HG03135 (cell line): ENCODE results near the gene RAB40C.

ENCODE experiments used
- ATAC-seq: cut with Tn5 transposase; IDR thresholded peaks from one replicate; pipeline ENCODE4 v1.9.1; 2021; ENCODE audit warnings: mild to moderate bottlenecking, moderate library complexity; ENCODE audit not compliant: unreplicated experiment

RAB40C gene

GRCh38 chr16:589658-590187, at the start of gene RAB40C:
Gene RAB40C (plus strand): TSS chr16:590066. CDS start chr16:590292, 226 bp downstream.
- peak; percentile 71 for ATAC-seq

GRCh38 chr16:540645-541340, 49.1 kb upstream of the RAB40C start:
- ATAC-seq = no peak

- no peak for ATAC-seq
These were observed 46.3 kb upstream of the RAB40C start for GRCh38 chr16:543301-544164.

GRCh38 chr16:544517-544916, 45.3 kb upstream of the RAB40C start:
- ATAC-seq = no peak

- ATAC-seq = no peak
These were observed 42.7 kb upstream of the RAB40C start for GRCh38 chr16:546909-547770.

GRCh38 chr16:548586-548985, 41.3 kb upstream of the RAB40C start:
- no peak for ATAC-seq

- ATAC-seq = no peak
These were observed 40.2 kb upstream of the RAB40C start for GRCh38 chr16:549544-550263.

GRCh38 chr16:551210-551609, 38.7 kb upstream of the RAB40C start:
- no peak for ATAC-seq

- no peak for ATAC-seq
These were observed 37.7 kb upstream of the RAB40C start for GRCh38 chr16:552171-552570.

- ATAC-seq = no peak
These were observed 36.1 kb upstream of the RAB40C start for GRCh38 chr16:553601-554296.

- no peak for ATAC-seq
These were observed 35.6 kb upstream of the RAB40C start for GRCh38 chr16:554297-554621.

- no peak for ATAC-seq
These were observed 35.1 kb upstream of the RAB40C start for GRCh38 chr16:554640-555365.

GRCh38 chr16:555528-556473, 34.1 kb upstream of the RAB40C start:
- ATAC-seq = no peak

- no peak for ATAC-seq
These were observed 33.2 kb upstream of the RAB40C start for GRCh38 chr16:556474-557173.

GRCh38 chr16:557463-558297, 32.2 kb upstream of the RAB40C start:
- no peak for ATAC-seq

- ATAC-seq = no peak
These were observed 31.4 kb upstream of the RAB40C start for GRCh38 chr16:558298-559020.
